ENCODE measurements around the gene MPZL1.

The MPZL1 gene

DNA sequence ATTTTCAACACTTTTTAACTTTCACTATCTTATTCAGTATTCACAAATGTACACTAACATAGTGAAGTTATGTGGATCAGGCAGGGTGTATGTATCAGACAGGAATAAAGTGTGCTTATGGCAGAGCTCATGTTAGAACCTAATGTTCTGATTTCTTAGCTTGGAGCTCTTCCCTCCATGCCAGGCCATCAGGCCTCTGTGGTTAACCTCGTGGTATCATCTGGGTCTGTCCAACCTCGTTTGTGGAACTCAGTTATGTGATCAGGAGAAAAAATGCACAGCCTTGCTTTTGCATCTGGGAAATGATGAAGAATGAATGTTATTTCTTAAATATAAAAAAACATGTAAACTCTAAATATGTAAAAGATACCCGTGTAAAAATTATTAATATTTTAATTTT lies 86.9 kb downstream of the MPZL1 start:
- no peak for TF ChIP-seq CTCF (IDR thresholded peaks at IDR 0.05; ENCODE audit: low read length, missing control alignments)
- no peak for DNase-seq (ENCODE audit: low read depth)
- no peak overlapping the region for H3K4me3 ChIP-seq (replicated peaks; ENCODE audit: low read depth, low read length)

DNA sequence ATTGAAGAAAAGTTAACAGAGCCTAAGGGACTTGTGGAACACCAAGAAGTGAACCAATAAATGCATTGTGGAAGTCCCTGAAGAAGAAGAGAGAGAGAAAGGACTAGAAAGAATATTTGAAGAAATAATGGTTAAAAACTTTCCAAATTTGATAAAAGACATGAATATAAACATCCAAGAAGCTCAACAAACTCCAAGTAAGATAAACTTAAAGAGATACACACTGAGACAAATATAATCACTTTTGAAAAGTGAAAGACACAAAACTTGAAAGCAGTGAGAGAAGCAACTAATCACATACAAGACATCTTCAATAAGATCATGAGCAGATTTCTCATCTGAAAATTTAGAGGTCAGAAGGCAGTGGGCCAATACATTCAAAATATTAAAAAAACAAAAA lies 91.2 kb downstream of the MPZL1 start:
- no peak overlapping the region for H3K4me3 ChIP-seq (replicated peaks; ENCODE audit: low read depth, low read length)
- no peak for TF ChIP-seq CTCF (IDR thresholded peaks at IDR 0.05; ENCODE audit: low read length, missing control alignments)
- no peak for DNase-seq (ENCODE audit: low read depth)

DNA sequence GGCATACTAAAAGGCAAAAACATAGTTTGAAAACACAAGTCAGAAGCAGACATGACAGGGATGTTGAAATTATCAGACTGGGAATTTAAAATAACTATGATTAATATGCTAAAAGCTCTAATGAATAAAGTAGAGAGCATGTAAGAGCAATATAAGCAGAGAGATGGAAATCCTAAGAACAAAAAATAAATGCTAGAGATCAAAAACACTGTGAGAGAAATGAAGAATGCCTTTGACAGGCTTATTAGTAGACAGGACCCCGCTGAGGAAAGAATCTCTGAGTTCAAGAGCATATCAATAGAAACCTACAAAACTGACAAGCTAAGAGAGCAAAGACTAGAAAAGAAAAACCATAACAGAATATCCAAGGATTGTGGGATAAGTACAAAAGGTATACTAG lies 93.9 kb downstream of the MPZL1 start:
- H3K4me3 ChIP-seq (replicated peaks; ENCODE audit: low read depth, low read length) = no peak overlapping the region
- DNase-seq (ENCODE audit: low read depth) = no peak
- TF ChIP-seq CTCF (IDR thresholded peaks at IDR 0.05; ENCODE audit: low read length, missing control alignments) = no peak

GRCh38 chr1:167819849-167820683 lies 98.3 kb downstream of the MPZL1 start:
- DNase-seq (ENCODE audit: low read depth) = peak; percentile 96
- no peak for TF ChIP-seq CTCF (IDR thresholded peaks at IDR 0.05; ENCODE audit: low read length, missing control alignments)
- no peak overlapping the region for H3K4me3 ChIP-seq (replicated peaks; ENCODE audit: low read depth, low read length)

DNA sequence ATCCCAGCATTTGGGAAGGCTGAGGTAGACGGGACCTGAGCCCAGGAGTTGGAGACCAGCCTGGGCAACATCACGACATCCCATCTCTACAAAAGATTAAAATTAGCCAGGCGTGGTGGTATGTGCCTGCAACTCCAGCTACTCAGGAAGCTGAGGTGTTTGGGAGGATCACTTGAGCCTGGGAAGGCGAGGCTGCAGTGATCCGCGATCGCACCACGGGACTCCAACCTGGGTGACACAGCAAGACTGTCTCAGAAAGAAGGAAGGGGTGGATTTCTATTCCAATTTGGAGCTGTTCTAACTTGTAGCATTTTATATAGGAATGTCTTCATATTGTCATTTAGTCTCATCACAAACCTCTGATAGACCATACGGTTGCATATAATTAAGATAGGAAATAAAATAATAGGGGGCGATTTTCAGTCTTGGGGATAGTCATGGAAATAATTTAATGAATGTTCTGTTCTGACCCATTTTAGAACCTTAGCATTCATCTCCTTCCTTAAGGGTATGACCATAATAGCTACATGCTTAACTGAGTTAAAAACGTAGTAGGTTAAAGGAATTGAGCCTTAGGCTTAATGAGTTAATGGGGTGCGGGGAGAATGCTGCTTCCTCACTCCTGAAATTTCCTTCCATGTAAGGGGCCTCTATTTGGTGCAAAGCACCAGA lies 99.0 kb downstream of the MPZL1 start:
- no peak overlapping the region for H3K4me3 ChIP-seq (replicated peaks; ENCODE audit: low read depth, low read length)
- no peak for TF ChIP-seq CTCF (IDR thresholded peaks at IDR 0.05; ENCODE audit: low read length, missing control alignments)
- DNase-seq (ENCODE audit: low read depth) = no peak

- TF ChIP-seq CTCF (IDR thresholded peaks at IDR 0.05; ENCODE audit: low read length, missing control alignments) = no peak
These were observed 99.5 kb downstream of the MPZL1 start for GRCh38 chr1:167821356-167821685.

More at GRCh38 chr1:167821356-167821685, 99.5 kb downstream of the MPZL1 start:
- H3K4me3 ChIP-seq (replicated peaks; ENCODE audit: low read depth, low read length) = no peak overlapping the region
- DNase-seq (ENCODE audit: low read depth) = no peak

Measured in fibroblast of pulmonary artery (primary cell).